Left lobe of liver (tissue), 2 donors: ENCODE results near the gene UTP11. TPM values are rescaled to one million over a fixed set of nuclear protein-coding genes. Genes with fewer than 3 reads are reported as not detected.
A peak's percentile ranks its signal among the peaks of the same experiment; 100 is the strongest.
"Not testable (repeated sequence)": the region's sequence is repeated elsewhere in the genome, so short reads cannot be mapped to it uniquely, and the experiment has no call there.

Experiments
- ATAC-seq: fragments of 200-7000 bp; cut with Tn5 transposase; one replicate; pipeline ENCODE4 v1.9.1; 2020; ENCODE audit warnings: mild to moderate bottlenecking, moderate library complexity
- DNase-seq: peaks from one replicate; pipeline ENCODE4 v3.0.0-alpha.2; 2020; ENCODE audit warnings: low spot score
- total RNA-seq: library from RNA; stranded (reverse); gene quantifications from one replicate; pipeline ENCODE4 v1.2.1, GENCODE V29; 2021
- donor health status: DM: no; HTN: no; CAD: no; lungs with moderate emphysema.
- donor health status: DM: no; HTN: yes; CAD: no.

Gene UTP11
- total RNA-seq, 1 donor from 2014 or later = 8.2 TPM

GRCh38 chr1:38027201-38028104 is 14.9 kb downstream of the UTP11 start:
- ATAC-seq (no peak), DNase-seq (no peak)

GRCh38 chr1:38028105-38028591 is 15.6 kb downstream of the UTP11 start:
- peak; percentile 9 for ATAC-seq
- DNase-seq = no peak

GRCh38 chr1:38028671-38029070 is 16.1 kb downstream of the UTP11 start:
- ATAC-seq (no peak), DNase-seq (no peak)

- no peak for DNase-seq
Measured at GRCh38 chr1:38029081-38029681, 16.6 kb downstream of the UTP11 start.

GRCh38 chr1:38029685-38030511 is 17.4 kb downstream of the UTP11 start:
- DNase-seq (no peak), ATAC-seq (peak; percentile 28)

More at GRCh38 chr1:38029081-38029681, 16.6 kb downstream of the UTP11 start:
- ATAC-seq = no peak

GRCh38 chr1:38030596-38031512 is 18.3 kb downstream of the UTP11 start:
- DNase-seq = no peak

GRCh38 chr1:38031513-38031866 is 19.0 kb downstream of the UTP11 start:
- ATAC-seq (peak; percentile 36), DNase-seq (no peak)

More at GRCh38 chr1:38030596-38031512, 18.3 kb downstream of the UTP11 start:
- peak; percentile 10 for ATAC-seq

- DNase-seq = not testable (repeated sequence)
Measured at GRCh38 chr1:38032992-38033391, 20.5 kb downstream of the UTP11 start.

GRCh38 chr1:38034871-38035270 is 22.3 kb downstream of the UTP11 start:
- DNase-seq (no peak), ATAC-seq (no peak)

More at GRCh38 chr1:38032992-38033391, 20.5 kb downstream of the UTP11 start:
- not testable (repeated sequence) for ATAC-seq

GRCh38 chr1:38037221-38037939 is 24.8 kb downstream of the UTP11 start:
- no peak for DNase-seq
- ATAC-seq = peak; percentile 68

- ATAC-seq = no peak
- no peak for DNase-seq
Measured at GRCh38 chr1:38038861-38039260, 26.3 kb downstream of the UTP11 start.

GRCh38 chr1:38039331-38040088 is 27.0 kb downstream of the UTP11 start:
- no peak for ATAC-seq
- no peak for DNase-seq

- ATAC-seq (no peak), DNase-seq (no peak)
Measured at GRCh38 chr1:38041936-38042834, 29.7 kb downstream of the UTP11 start.

GRCh38 chr1:38043036-38043747 is 30.7 kb downstream of the UTP11 start:
- ATAC-seq = no peak
- no peak for DNase-seq

- ATAC-seq = no peak
Measured at GRCh38 chr1:38044221-38045215, 32.0 kb downstream of the UTP11 start.

More at GRCh38 chr1:38044221-38045215, 32.0 kb downstream of the UTP11 start:
- no peak for DNase-seq
